Activated naive CD8-positive, alpha-beta T cell treated with anti-CD3 and anti-CD28 coated beads, Interleukin-2, amount 10 ng/mL, durations not matched to agents 7 days and 5 days (primary cell): ENCODE data around the gene WDR27. TPM values are rescaled to one million over a fixed set of nuclear protein-coding genes. Genes with fewer than 3 reads are reported as not detected.

Experiments
- ATAC-seq: fragments of 150-1000 bp; cut with Tn5 transposase; one replicate; pipeline ENCODE4 v1.10.0; 2021; ENCODE audit warnings: low read depth, moderate library complexity
- POLR2A ChIA-PET: fragments of 350-600 bp; sonication (Branson Sonifier 250); formaldehyde crosslinking; loops from one replicate; lab custom pipeline; 2021; ENCODE audit warnings: antibody characterized with exemption; lab: Charles Lee
- DNase-seq: peaks from one replicate; pipeline ENCODE4 v3.0.0; 2021
- H3K27ac Mint-ChIP-seq: one replicate; pipeline ENCODE4 v1.8.0; 2022; ENCODE audit warnings: mild to moderate bottlenecking, mixed read lengths
- H3K27me3 Mint-ChIP-seq: one replicate; pipeline ENCODE4 v1.8.0; 2022; ENCODE audit warnings: mild to moderate bottlenecking, moderate library complexity, mixed read lengths
- H3K36me3 Mint-ChIP-seq: one replicate; pipeline ENCODE4 v1.8.0; 2021; ENCODE audit warnings: mild to moderate bottlenecking, mixed read lengths
- H3K4me1 Mint-ChIP-seq: one replicate; pipeline ENCODE4 v1.8.0; 2021; ENCODE audit warnings: mixed read lengths
- H3K4me3 Mint-ChIP-seq: one replicate; pipeline ENCODE4 v1.8.0; 2022; ENCODE audit warnings: mild to moderate bottlenecking, moderate library complexity, mixed read lengths
- H3K9me3 Mint-ChIP-seq: one replicate; pipeline ENCODE4 v1.8.0; 2021; ENCODE audit warnings: mixed read lengths
- total RNA-seq, 2 experiments: library from RNA; stranded (reverse); gene quantifications; one replicate each; pipeline ENCODE4 v1.2.3, GENCODE V29; 2021

Gene WDR27
- total RNA-seq, 2 experiments from 2014 or later, result 37.6 to 39.6 TPM

GRCh38 chr6:169640351-169640852 lies 61.4 kb downstream of the WDR27 start:
- H3K27ac Mint-ChIP-seq, result no peak overlapping the region
- DNase-seq (no peak), ATAC-seq (no peak)
- no peak overlapping the region for H3K4me3 Mint-ChIP-seq
- no peaks in the 10 kb centered on the region for H3K9me3 Mint-ChIP-seq
- POLR2A ChIA-PET, result no interaction called here
- H3K27me3 Mint-ChIP-seq, result no peaks in the 10 kb centered on the region
- no peaks in the 10 kb centered on the region for H3K4me1 Mint-ChIP-seq
- H3K36me3 Mint-ChIP-seq, result peaks cover 4% of the 10 kb centered on the region

- H3K27me3 Mint-ChIP-seq, result no peaks in the 10 kb centered on the region
- no peak for DNase-seq
- no peak overlapping the region for H3K4me3 Mint-ChIP-seq
- POLR2A ChIA-PET, result no interaction called here
- no peak for ATAC-seq
- no peaks in the 10 kb centered on the region for H3K9me3 Mint-ChIP-seq
- H3K27ac Mint-ChIP-seq, result no peak overlapping the region
- no peaks in the 10 kb centered on the region for H3K4me1 Mint-ChIP-seq
- H3K36me3 Mint-ChIP-seq, result peaks cover 4% of the 10 kb centered on the region
Observed at GRCh38 chr6:169639653-169640278, 62.1 kb downstream of the WDR27 start.

GRCh38 chr6:169638915-169639314 lies 62.9 kb downstream of the WDR27 start:
- Mint-ChIP-seq H3K27me3 (no peaks in the 10 kb centered on the region), H3K4me1 (no peaks in the 10 kb centered on the region), H3K9me3 (no peaks in the 10 kb centered on the region), H3K4me3 (no peak overlapping the region), H3K27ac (no peak overlapping the region), H3K36me3 (peaks cover 4% of the 10 kb centered on the region)
- ATAC-seq, result no peak
- POLR2A ChIA-PET, result no interaction called here
- DNase-seq, result no peak

GRCh38 chr6:169638388-169638787 lies 63.4 kb downstream of the WDR27 start:
- no peaks in the 10 kb centered on the region for H3K9me3 Mint-ChIP-seq
- POLR2A ChIA-PET, result no interaction called here
- DNase-seq, result no peak
- no peaks in the 10 kb centered on the region for H3K4me1 Mint-ChIP-seq
- peaks cover 4% of the 10 kb centered on the region for H3K36me3 Mint-ChIP-seq
- H3K27me3 Mint-ChIP-seq, result no peaks in the 10 kb centered on the region
- no peak overlapping the region for H3K27ac Mint-ChIP-seq
- ATAC-seq, result no peak
- no peak overlapping the region for H3K4me3 Mint-ChIP-seq

- no peaks in the 10 kb centered on the region for H3K4me1 Mint-ChIP-seq
- ATAC-seq, result no peak
- POLR2A ChIA-PET, result no interaction called here
- no peaks in the 10 kb centered on the region for H3K9me3 Mint-ChIP-seq
- H3K27me3 Mint-ChIP-seq, result no peaks in the 10 kb centered on the region
- peaks cover 4% of the 10 kb centered on the region for H3K36me3 Mint-ChIP-seq
- no peak overlapping the region for H3K4me3 Mint-ChIP-seq
- no peak for DNase-seq
- no peak overlapping the region for H3K27ac Mint-ChIP-seq
Observed at GRCh38 chr6:169635345-169635744, 66.5 kb downstream of the WDR27 start.

- ATAC-seq (no peak), DNase-seq (no peak)
- H3K9me3 Mint-ChIP-seq, result no peaks in the 10 kb centered on the region
- no peak overlapping the region for H3K27ac Mint-ChIP-seq
- POLR2A ChIA-PET, result no interaction called here
- H3K4me1 Mint-ChIP-seq, result no peaks in the 10 kb centered on the region
- H3K36me3 Mint-ChIP-seq, result peaks cover 4% of the 10 kb centered on the region
- H3K4me3 Mint-ChIP-seq, result no peak overlapping the region
- H3K27me3 Mint-ChIP-seq, result no peaks in the 10 kb centered on the region
Observed at GRCh38 chr6:169632841-169633240, 69.0 kb downstream of the WDR27 start.

- DNase-seq (no peak), ATAC-seq (no peak)
- Mint-ChIP-seq H3K27me3 (no peaks in the 10 kb centered on the region), H3K36me3 (no peaks in the 10 kb centered on the region), H3K9me3 (no peaks in the 10 kb centered on the region), H3K27ac (no peak overlapping the region), H3K4me1 (no peaks in the 10 kb centered on the region), H3K4me3 (no peak overlapping the region)
- POLR2A ChIA-PET, result no interaction called here
Observed at GRCh38 chr6:169629256-169629655, 72.6 kb downstream of the WDR27 start.

GRCh38 chr6:169627736-169628607 lies 73.9 kb downstream of the WDR27 start:
- no peak overlapping the region for H3K27ac Mint-ChIP-seq
- H3K36me3 Mint-ChIP-seq, result no peaks in the 10 kb centered on the region

GRCh38 chr6:169626649-169627048 lies 75.2 kb downstream of the WDR27 start:
- H3K4me1 Mint-ChIP-seq, result no peaks in the 10 kb centered on the region

More at GRCh38 chr6:169627736-169628607, 73.9 kb downstream of the WDR27 start:
- Mint-ChIP-seq H3K27me3 (no peaks in the 10 kb centered on the region), H3K9me3 (no peaks in the 10 kb centered on the region), H3K4me3 (no peak overlapping the region), H3K4me1 (no peaks in the 10 kb centered on the region)
- ATAC-seq (no peak), DNase-seq (no peak)
- POLR2A ChIA-PET, result no interaction called here

GRCh38 chr6:169626169-169626568 lies 75.7 kb downstream of the WDR27 start:
- no peak overlapping the region for H3K4me3 Mint-ChIP-seq
- POLR2A ChIA-PET, result no interaction called here
- H3K4me1 Mint-ChIP-seq, result no peaks in the 10 kb centered on the region
- ATAC-seq (no peak), DNase-seq (no peak)
- no peak overlapping the region for H3K27ac Mint-ChIP-seq
- no peaks in the 10 kb centered on the region for H3K27me3 Mint-ChIP-seq
- H3K9me3 Mint-ChIP-seq, result peaks cover 2% of the 10 kb centered on the region
- H3K36me3 Mint-ChIP-seq, result no peaks in the 10 kb centered on the region

More at GRCh38 chr6:169626649-169627048, 75.2 kb downstream of the WDR27 start:
- Mint-ChIP-seq H3K4me3 (no peak overlapping the region), H3K27me3 (no peaks in the 10 kb centered on the region), H3K9me3 (no peaks in the 10 kb centered on the region), H3K27ac (no peak overlapping the region), H3K36me3 (no peaks in the 10 kb centered on the region)
- ATAC-seq (no peak), DNase-seq (no peak)
- POLR2A ChIA-PET, result no interaction called here

GRCh38 chr6:169625376-169625775 lies 76.5 kb downstream of the WDR27 start:
- POLR2A ChIA-PET, result no interaction called here
- H3K27ac Mint-ChIP-seq, result no peak overlapping the region
- H3K27me3 Mint-ChIP-seq, result no peaks in the 10 kb centered on the region
- ATAC-seq (no peak), DNase-seq (no peak)
- H3K4me1 Mint-ChIP-seq, result no peaks in the 10 kb centered on the region
- no peak overlapping the region for H3K4me3 Mint-ChIP-seq
- H3K36me3 Mint-ChIP-seq, result no peaks in the 10 kb centered on the region
- H3K9me3 Mint-ChIP-seq, result peaks cover 2% of the 10 kb centered on the region

GRCh38 chr6:169624785-169625184 lies 77.0 kb downstream of the WDR27 start:
- Mint-ChIP-seq H3K4me3 (no peak overlapping the region), H3K4me1 (peaks cover under 1% of the 10 kb centered on the region), H3K27ac (no peak overlapping the region), H3K36me3 (no peaks in the 10 kb centered on the region), H3K9me3 (peaks cover 2% of the 10 kb centered on the region), H3K27me3 (no peaks in the 10 kb centered on the region)
- ATAC-seq (no peak), DNase-seq (no peak)
- POLR2A ChIA-PET, result no interaction called here

GRCh38 chr6:169623975-169624374 lies 77.9 kb downstream of the WDR27 start:
- ATAC-seq (no peak), DNase-seq (no peak)
- POLR2A ChIA-PET, result no interaction called here
- H3K27me3 Mint-ChIP-seq, result no peaks in the 10 kb centered on the region
- no peaks in the 10 kb centered on the region for H3K36me3 Mint-ChIP-seq
- peaks cover 3% of the 10 kb centered on the region for H3K4me1 Mint-ChIP-seq
- H3K4me3 Mint-ChIP-seq, result no peak overlapping the region
- no peak overlapping the region for H3K27ac Mint-ChIP-seq
- H3K9me3 Mint-ChIP-seq, result peaks cover 2% of the 10 kb centered on the region

GRCh38 chr6:169623343-169623742 lies 78.5 kb downstream of the WDR27 start:
- DNase-seq (no peak), ATAC-seq (no peak)
- no peaks in the 10 kb centered on the region for H3K27me3 Mint-ChIP-seq
- no peaks in the 10 kb centered on the region for H3K36me3 Mint-ChIP-seq
- H3K4me3 Mint-ChIP-seq, result no peak overlapping the region
- peaks cover 2% of the 10 kb centered on the region for H3K9me3 Mint-ChIP-seq
- POLR2A ChIA-PET, result no interaction called here
- peaks cover 3% of the 10 kb centered on the region for H3K4me1 Mint-ChIP-seq
- no peak overlapping the region for H3K27ac Mint-ChIP-seq
